ENCODE measurements around the gene TENT5A.

GRCh38 chr6:81789291-81789690 is 36.8 kb upstream of the TENT5A start:
- TF ChIP-seq GATA2 (IDR thresholded peaks at IDR 0.05; ENCODE audit: low read depth, low read length) (no peak), GATA3 (IDR thresholded peaks at IDR 0.05; ENCODE audit: low read depth, low read length) (no peak)
